ENCODE results near the gene TOPAZ1. TPM values are rescaled to one million over a fixed set of nuclear protein-coding genes. Genes with fewer than 3 reads are reported as not detected.

The TOPAZ1 gene
- total RNA-seq, 1 donor from 2014 or later, result not detected

DNA sequence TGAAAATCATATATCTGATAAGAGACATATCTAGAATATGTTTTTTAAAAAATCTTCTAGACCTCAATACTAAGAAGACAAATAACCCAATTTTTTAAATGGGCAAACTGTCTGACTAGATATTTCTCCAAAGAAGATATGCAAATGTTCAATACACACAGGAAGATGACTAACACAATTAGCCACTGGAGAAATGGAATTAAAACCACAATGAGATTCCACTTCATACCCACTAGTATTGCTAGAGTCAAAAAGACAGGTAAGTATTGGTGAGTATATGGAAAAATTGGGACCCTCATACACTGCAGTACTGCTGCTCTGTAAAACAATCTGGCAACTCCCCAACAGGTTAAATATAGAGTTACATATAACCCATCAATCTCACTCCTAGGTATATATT lies 33.1 kb upstream of the TOPAZ1 start:
- Mint-ChIP-seq H3K27ac (no peak overlapping the region), H3K36me3 (no peaks in the 10 kb centered on the region), H3K4me3 (no peak overlapping the region), H3K27me3 (ENCODE audit: low read depth) (peaks cover 55% of the 10 kb centered on the region), H3K4me1 (no peaks in the 10 kb centered on the region), H3K9me3 (no peaks in the 10 kb centered on the region)
- no peak for DNase-seq (ENCODE audit: low spot score in 2 of 2, unreplicated experiment in 2 of 2)
- TF ChIP-seq, protein P1, sequence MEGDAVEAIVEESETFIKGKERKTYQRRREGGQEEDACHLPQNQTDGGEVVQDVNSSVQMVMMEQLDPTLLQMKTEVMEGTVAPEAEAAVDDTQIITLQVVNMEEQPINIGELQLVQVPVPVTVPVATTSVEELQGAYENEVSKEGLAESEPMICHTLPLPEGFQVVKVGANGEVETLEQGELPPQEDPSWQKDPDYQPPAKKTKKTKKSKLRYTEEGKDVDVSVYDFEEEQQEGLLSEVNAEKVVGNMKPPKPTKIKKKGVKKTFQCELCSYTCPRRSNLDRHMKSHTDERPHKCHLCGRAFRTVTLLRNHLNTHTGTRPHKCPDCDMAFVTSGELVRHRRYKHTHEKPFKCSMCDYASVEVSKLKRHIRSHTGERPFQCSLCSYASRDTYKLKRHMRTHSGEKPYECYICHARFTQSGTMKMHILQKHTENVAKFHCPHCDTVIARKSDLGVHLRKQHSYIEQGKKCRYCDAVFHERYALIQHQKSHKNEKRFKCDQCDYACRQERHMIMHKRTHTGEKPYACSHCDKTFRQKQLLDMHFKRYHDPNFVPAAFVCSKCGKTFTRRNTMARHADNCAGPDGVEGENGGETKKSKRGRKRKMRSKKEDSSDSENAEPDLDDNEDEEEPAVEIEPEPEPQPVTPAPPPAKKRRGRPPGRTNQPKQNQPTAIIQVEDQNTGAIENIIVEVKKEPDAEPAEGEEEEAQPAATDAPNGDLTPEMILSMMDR (IDR thresholded peaks at IDR 0.05; ENCODE audit: unreplicated experiment), result no peak

DNA sequence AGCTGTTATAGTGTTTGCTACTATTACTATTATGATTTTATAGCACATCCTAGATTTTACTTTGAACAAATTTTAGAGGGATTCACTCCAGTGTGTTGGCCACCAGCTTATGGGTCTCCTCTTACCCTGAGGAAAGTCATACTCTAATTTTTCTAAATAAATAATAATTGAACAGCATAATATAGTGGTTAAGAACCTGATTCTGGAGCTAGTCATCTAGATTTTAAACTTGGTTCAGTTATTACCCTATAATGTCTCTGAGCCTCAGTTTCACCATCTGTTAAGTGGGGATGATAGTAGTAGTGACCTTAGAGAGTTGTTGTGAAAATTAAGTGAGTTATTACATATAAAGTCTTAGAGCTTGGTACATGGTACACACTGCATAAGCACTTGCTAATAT lies 30.7 kb upstream of the TOPAZ1 start:
- peaks cover 14% of the 10 kb centered on the region for H3K9me3 Mint-ChIP-seq
- TF ChIP-seq, protein P1 (IDR thresholded peaks at IDR 0.05; ENCODE audit: unreplicated experiment), result no peak
- no peak overlapping the region for H3K4me3 Mint-ChIP-seq
- DNase-seq (ENCODE audit: low spot score in 2 of 2, unreplicated experiment in 2 of 2), result no peak
- peaks cover 48% of the 10 kb centered on the region for H3K27me3 Mint-ChIP-seq (ENCODE audit: low read depth)
- H3K36me3 Mint-ChIP-seq, result no peaks in the 10 kb centered on the region
- H3K4me1 Mint-ChIP-seq, result no peaks in the 10 kb centered on the region
- H3K27ac Mint-ChIP-seq, result no peak overlapping the region

DNA sequence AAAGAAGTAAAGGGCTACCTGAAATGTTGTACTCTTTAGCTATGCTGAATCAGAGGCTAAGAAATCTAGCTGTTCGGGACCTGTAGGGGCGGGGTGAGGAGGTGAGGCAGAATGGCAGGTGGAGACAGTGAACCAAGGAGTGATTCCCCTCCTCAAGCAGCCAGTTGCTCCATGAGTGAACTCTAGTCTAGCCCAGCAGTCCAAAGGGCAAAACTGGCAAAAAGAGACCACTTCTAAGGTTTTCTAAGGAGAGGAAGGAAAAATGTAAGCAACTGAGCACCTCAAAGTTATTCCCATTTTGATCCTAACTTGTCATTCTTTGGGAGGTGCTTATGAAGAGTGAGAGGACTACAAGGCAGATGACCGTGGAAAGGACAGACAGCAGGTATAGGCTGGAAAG lies 19.3 kb upstream of the TOPAZ1 start:
- TF ChIP-seq, protein P1 (IDR thresholded peaks at IDR 0.05; ENCODE audit: unreplicated experiment), result no peak
- H3K4me1 Mint-ChIP-seq, result no peaks in the 10 kb centered on the region
- H3K27ac Mint-ChIP-seq, result no peak overlapping the region
- no peaks in the 10 kb centered on the region for H3K36me3 Mint-ChIP-seq
- peaks cover 56% of the 10 kb centered on the region for H3K27me3 Mint-ChIP-seq (ENCODE audit: low read depth)
- peaks cover 14% of the 10 kb centered on the region for H3K9me3 Mint-ChIP-seq
- H3K4me3 Mint-ChIP-seq, result no peak overlapping the region
- DNase-seq (ENCODE audit: low spot score in 2 of 2, unreplicated experiment in 2 of 2), result no peak

DNA sequence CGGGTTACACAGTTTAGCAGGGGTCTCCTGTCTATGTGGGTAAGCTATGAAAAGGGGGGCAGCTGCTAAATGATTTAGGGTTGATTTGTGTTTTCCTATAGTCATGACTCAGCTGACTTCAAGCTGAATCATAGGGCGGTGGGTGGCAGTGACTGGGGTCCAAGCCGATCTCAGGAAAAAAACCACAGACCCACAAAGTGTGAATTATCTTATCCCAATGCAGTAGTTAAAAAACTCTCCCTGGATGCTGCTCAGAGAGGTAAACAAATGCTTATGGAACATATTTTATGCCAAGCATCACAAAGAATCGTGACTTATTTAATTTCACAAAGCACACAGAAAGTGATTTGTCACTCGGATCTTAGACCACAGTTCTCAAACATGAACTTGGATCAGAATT lies 18.4 kb upstream of the TOPAZ1 start:
- TF ChIP-seq, protein P1 (IDR thresholded peaks at IDR 0.05; ENCODE audit: unreplicated experiment), result no peak
- DNase-seq (ENCODE audit: low spot score in 2 of 2, unreplicated experiment in 2 of 2), result no peak
- H3K9me3 Mint-ChIP-seq, result peaks cover 11% of the 10 kb centered on the region
- no peaks in the 10 kb centered on the region for H3K36me3 Mint-ChIP-seq
- H3K27ac Mint-ChIP-seq, result no peak overlapping the region
- no peaks in the 10 kb centered on the region for H3K4me1 Mint-ChIP-seq
- no peak overlapping the region for H3K4me3 Mint-ChIP-seq
- H3K27me3 Mint-ChIP-seq (ENCODE audit: low read depth), result peaks cover 56% of the 10 kb centered on the region

DNA sequence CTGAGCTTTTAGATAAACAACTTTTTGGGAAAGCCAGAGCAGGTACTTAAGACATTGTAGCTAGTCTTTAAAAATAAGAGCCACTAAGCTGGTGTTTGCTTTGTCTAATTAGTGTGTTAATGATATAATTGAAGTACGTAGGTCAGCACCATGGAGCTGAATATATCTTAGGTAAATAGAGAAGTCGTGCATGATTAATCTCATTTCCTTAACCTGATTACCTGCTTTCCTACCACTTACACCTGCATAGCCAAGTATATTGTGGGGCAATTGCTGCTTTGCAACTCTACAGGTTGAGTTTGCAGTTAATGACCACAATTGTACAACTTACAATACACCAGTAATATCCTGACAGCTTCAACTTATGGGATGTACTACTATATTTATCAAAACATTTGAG lies 17.6 kb upstream of the TOPAZ1 start:
- Mint-ChIP-seq H3K9me3 (peaks cover 7% of the 10 kb centered on the region), H3K36me3 (no peaks in the 10 kb centered on the region), H3K27ac (no peak overlapping the region), H3K4me1 (no peaks in the 10 kb centered on the region), H3K4me3 (no peak overlapping the region), H3K27me3 (ENCODE audit: low read depth) (peaks cover 54% of the 10 kb centered on the region)
- TF ChIP-seq, protein P1 (IDR thresholded peaks at IDR 0.05; ENCODE audit: unreplicated experiment), result no peak
- no peak for DNase-seq (ENCODE audit: low spot score in 2 of 2, unreplicated experiment in 2 of 2)

DNA sequence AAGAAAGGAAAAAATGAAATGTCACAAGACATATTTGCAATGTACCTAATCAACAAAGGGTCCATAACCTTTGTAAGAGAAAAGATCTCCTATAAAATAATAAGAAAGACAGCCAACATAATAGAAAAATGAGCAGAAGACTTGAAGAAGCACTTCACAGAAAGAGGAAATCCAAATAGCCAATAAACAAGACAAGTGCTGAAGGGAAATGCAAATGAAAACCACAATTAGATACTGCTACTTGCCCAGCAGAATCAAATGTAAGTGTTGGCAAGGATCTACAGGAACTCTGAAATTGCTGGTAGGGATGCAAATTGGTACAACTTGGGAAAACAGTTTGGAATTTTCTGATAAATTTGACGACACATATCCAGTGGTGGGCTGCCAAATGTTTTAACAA lies 15.1 kb upstream of the TOPAZ1 start:
- Mint-ChIP-seq H3K4me1 (no peaks in the 10 kb centered on the region), H3K36me3 (no peaks in the 10 kb centered on the region), H3K4me3 (no peak overlapping the region), H3K9me3 (peaks cover 4% of the 10 kb centered on the region), H3K27me3 (ENCODE audit: low read depth) (peaks cover 49% of the 10 kb centered on the region), H3K27ac (no peak overlapping the region)
- DNase-seq (ENCODE audit: low spot score in 2 of 2, unreplicated experiment in 2 of 2), result no peak
- TF ChIP-seq, protein P1 (IDR thresholded peaks at IDR 0.05; ENCODE audit: unreplicated experiment), result no peak
